Measurements from ENCODE around the gene CNOT4. TPM values are rescaled to one million over a fixed set of nuclear protein-coding genes. Genes with fewer than 3 reads are reported as not detected.

Gene CNOT4
- total and polyA plus RNA-seq, 10 of the 15 experiments (the other 5 are each of a cell fraction or from before 2014, with no cell fraction given) = 9.4 to 29.6 (median 16.6) TPM

DNA sequence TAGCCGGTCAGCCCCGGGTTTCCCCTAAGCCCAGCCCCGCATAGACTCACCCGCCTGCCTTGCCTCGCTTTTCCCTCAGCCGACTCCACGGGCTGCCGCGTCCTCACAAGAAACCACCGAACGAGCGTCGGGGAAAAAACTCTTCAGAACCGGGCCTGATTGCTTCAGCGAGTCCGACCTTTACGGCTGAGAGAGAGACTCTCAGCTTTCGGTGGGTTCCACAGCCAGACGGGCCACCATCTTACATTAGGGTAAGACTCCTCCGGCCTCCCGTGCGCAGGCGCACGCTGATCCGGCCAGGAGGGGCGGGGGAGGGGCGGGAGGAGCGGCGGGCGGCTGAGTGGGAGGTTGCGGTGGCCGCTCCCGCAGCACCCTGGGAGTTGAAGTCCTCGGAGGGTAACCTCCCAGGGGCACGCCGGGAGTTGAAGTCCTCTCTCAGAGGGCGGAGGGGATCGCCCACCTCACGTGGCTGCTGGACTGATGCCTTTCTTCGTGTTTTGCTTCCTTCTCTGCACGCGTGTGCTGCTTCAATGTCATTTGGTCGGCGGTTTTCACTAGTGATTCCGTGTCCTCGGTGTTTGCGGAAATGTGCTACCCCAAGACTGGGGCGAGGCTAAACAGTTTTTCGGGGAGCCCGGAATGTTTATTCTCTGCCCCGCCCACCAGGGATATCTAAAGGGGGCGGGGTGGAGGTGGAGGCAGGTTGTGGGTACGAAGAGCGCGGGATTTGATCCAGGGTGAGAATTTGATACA is at the start of gene CNOT4 (continued):
- TF ChIP-seq, protein P1, sequence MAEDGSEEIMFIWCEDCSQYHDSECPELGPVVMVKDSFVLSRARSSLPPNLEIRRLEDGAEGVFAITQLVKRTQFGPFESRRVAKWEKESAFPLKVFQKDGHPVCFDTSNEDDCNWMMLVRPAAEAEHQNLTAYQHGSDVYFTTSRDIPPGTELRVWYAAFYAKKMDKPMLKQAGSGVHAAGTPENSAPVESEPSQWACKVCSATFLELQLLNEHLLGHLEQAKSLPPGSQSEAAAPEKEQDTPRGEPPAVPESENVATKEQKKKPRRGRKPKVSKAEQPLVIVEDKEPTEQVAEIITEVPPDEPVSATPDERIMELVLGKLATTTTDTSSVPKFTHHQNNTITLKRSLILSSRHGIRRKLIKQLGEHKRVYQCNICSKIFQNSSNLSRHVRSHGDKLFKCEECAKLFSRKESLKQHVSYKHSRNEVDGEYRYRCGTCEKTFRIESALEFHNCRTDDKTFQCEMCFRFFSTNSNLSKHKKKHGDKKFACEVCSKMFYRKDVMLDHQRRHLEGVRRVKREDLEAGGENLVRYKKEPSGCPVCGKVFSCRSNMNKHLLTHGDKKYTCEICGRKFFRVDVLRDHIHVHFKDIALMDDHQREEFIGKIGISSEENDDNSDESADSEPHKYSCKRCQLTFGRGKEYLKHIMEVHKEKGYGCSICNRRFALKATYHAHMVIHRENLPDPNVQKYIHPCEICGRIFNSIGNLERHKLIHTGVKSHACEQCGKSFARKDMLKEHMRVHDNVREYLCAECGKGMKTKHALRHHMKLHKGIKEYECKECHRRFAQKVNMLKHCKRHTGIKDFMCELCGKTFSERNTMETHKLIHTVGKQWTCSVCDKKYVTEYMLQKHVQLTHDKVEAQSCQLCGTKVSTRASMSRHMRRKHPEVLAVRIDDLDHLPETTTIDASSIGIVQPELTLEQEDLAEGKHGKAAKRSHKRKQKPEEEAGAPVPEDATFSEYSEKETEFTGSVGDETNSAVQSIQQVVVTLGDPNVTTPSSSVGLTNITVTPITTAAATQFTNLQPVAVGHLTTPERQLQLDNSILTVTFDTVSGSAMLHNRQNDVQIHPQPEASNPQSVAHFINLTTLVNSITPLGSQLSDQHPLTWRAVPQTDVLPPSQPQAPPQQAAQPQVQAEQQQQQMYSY (CRISPR knock-in tag; IDR thresholded peaks at IDR 0.05) = no peak
- TF ChIP-seq BACH1 (IDR thresholded peaks at IDR 0.05; ENCODE audit: borderline replicate concordance) (no peak), RELA (IDR thresholded peaks at IDR 0.05; ENCODE audit: borderline replicate concordance, partially characterized antibody) (peak; percentile 8), CBX5 (IDR thresholded peaks at IDR 0.05; ENCODE audit: low read depth) (peak; percentile 67; the same call in 1 of the 2 replicates), CHD1 (IDR thresholded peaks at IDR 0.05; ENCODE audit: low read depth, low read length) (peak; percentile 94), FOXK2 (IDR thresholded peaks at IDR 0.05) (no peak), FOXM1 (IDR thresholded peaks at IDR 0.05; ENCODE audit: low read depth, low read length) (no peak), ZSCAN29 (IDR thresholded peaks at IDR 0.05) (peak; percentile 74), SUZ12 (IDR thresholded peaks at IDR 0.05; ENCODE audit: unreplicated experiment) (no peak), BMI1 (IDR thresholded peaks at IDR 0.05; ENCODE audit: borderline replicate concordance) (no peak), SIX5 (IDR thresholded peaks at IDR 0.05; ENCODE audit: low read depth, low read length, severe bottlenecking) (peak; percentile 91), SMC3 (IDR thresholded peaks at IDR 0.05; ENCODE audit: borderline replicate concordance, low read length) (no peak), CEBPB (IDR thresholded peaks at IDR 0.05; ENCODE audit: borderline replicate concordance in 1 of 2, low read depth in 2 of 2, low read length in 2 of 2) (no peak), MEF2A (IDR thresholded peaks at IDR 0.05; ENCODE audit: insufficient read depth, low read depth, low read length) (peak; percentile 53; the same call in 1 of the 2 replicates), NR2F1 (conservative IDR thresholded peaks at IDR 0.05) (no peak), TCF3 (IDR thresholded peaks at IDR 0.05; ENCODE audit: borderline replicate concordance, insufficient read depth, low read depth, low read length) (no peak), LARP7 (IDR thresholded peaks at IDR 0.05) (peak; percentile 55; the same call in 1 of the 2 replicates), TARDBP (IDR thresholded peaks at IDR 0.05; ENCODE audit: borderline replicate concordance) (peak; percentile 83; the same call in 1 of the 2 replicates), YY1 (IDR thresholded peaks at IDR 0.05; ENCODE audit: low read depth, low read length) (peak; percentile 95), SPI1 (IDR thresholded peaks at IDR 0.05; ENCODE audit: borderline replicate concordance, insufficient read depth, low read depth, low read length) (no peak)
- TF ChIP-seq, protein P2, sequence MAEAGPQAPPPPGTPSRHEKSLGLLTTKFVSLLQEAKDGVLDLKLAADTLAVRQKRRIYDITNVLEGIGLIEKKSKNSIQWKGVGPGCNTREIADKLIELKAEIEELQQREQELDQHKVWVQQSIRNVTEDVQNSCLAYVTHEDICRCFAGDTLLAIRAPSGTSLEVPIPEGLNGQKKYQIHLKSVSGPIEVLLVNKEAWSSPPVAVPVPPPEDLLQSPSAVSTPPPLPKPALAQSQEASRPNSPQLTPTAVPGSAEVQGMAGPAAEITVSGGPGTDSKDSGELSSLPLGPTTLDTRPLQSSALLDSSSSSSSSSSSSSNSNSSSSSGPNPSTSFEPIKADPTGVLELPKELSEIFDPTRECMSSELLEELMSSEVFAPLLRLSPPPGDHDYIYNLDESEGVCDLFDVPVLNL (IDR thresholded peaks at IDR 0.05; ENCODE audit: low read depth, low read length) = peak; percentile 68
- TF ChIP-seq, protein P3, sequence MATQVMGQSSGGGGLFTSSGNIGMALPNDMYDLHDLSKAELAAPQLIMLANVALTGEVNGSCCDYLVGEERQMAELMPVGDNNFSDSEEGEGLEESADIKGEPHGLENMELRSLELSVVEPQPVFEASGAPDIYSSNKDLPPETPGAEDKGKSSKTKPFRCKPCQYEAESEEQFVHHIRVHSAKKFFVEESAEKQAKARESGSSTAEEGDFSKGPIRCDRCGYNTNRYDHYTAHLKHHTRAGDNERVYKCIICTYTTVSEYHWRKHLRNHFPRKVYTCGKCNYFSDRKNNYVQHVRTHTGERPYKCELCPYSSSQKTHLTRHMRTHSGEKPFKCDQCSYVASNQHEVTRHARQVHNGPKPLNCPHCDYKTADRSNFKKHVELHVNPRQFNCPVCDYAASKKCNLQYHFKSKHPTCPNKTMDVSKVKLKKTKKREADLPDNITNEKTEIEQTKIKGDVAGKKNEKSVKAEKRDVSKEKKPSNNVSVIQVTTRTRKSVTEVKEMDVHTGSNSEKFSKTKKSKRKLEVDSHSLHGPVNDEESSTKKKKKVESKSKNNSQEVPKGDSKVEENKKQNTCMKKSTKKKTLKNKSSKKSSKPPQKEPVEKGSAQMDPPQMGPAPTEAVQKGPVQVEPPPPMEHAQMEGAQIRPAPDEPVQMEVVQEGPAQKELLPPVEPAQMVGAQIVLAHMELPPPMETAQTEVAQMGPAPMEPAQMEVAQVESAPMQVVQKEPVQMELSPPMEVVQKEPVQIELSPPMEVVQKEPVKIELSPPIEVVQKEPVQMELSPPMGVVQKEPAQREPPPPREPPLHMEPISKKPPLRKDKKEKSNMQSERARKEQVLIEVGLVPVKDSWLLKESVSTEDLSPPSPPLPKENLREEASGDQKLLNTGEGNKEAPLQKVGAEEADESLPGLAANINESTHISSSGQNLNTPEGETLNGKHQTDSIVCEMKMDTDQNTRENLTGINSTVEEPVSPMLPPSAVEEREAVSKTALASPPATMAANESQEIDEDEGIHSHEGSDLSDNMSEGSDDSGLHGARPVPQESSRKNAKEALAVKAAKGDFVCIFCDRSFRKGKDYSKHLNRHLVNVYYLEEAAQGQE (IDR thresholded peaks at IDR 0.05; ENCODE audit: low read depth, low read length) = no peak

Measured in GM12878 (cell line).